IMR-90 (cell line): ENCODE results near the gene CNOT2. TPM values are rescaled to one million over a fixed set of nuclear protein-coding genes. Genes with fewer than 3 reads are reported as not detected.

Experiments used
- ATAC-seq: fragments of 200-7000 bp; cut with Tn5 transposase; 2 replicates; pipeline ENCODE4 v1.9.1; 2020; ENCODE audit warnings: low read depth, mild to moderate bottlenecking, moderate library complexity
- BruUV-seq: library from RNA; stranded (reverse); fragments of 400-500 nt; replicated peaks from 2 replicates; lab custom pipeline; 2021; lab: Mats Ljungman, UMichigan
- CTCF ChIA-PET: fragments of 300-600 bp; formaldehyde crosslinking; extraction: SDS; loops from one replicate; lab custom pipeline; 2021; ENCODE audit warnings: antibody characterized with exemption; lab: Yijun Ruan, JAX
- POLR2A ChIA-PET: fragments of 300-600 bp; sonication (Branson Sonifier 250); formaldehyde crosslinking; loops from one replicate; lab custom pipeline; 2022; ENCODE audit warnings: antibody characterized with exemption; ENCODE audit not compliant: unreplicated experiment; lab: Charles Lee
- DNase-seq: peaks from one replicate; pipeline ENCODE4 v3.0.0; 2013
- H2AFZ ChIP-seq: replicated peaks from 2 replicates; pipeline ENCODE3; 2013; ENCODE audit warnings: low read length, mild to moderate bottlenecking; ENCODE audit not compliant: poor library complexity
- H2AK5ac ChIP-seq: 2 replicates; pipeline ENCODE4 v1.6.1; 2013; ENCODE audit warnings: low read depth, low read length, inconsistent platforms
- H2AK9ac ChIP-seq: replicated peaks from 2 replicates; pipeline ENCODE3; 2013; ENCODE audit warnings: mild to moderate bottlenecking, low read depth, low read length, moderate library complexity; ENCODE audit not compliant: poor library complexity
- H2BK120ac ChIP-seq: 2 replicates; pipeline ENCODE4 v1.6.1; 2013; ENCODE audit warnings: low read depth, low read length, inconsistent platforms
- H2BK15ac ChIP-seq: 3 replicates; pipeline ENCODE4 v1.6.1; 2013; ENCODE audit warnings: low read depth, low read length, inconsistent platforms
- H2BK20ac ChIP-seq: 2 replicates; pipeline ENCODE4 v1.6.1; 2013; ENCODE audit warnings: low read depth, mild to moderate bottlenecking, inconsistent platforms, low read length, moderate library complexity
- H2BK5ac ChIP-seq: 2 replicates; pipeline ENCODE4 v1.6.1; 2013; ENCODE audit warnings: mild to moderate bottlenecking, low read depth, low read length, inconsistent platforms; ENCODE audit not compliant: poor library complexity, severe bottlenecking
- H3K14ac ChIP-seq: replicated peaks from 2 replicates; pipeline ENCODE4 v1.6.1; 2013; ENCODE audit warnings: low read depth, low read length, inconsistent platforms
- H3K18ac ChIP-seq: 2 replicates; pipeline ENCODE4 v1.6.1; 2013; ENCODE audit warnings: low read depth, low read length, control low read depth
- H3K23ac ChIP-seq: 2 replicates; pipeline ENCODE4 v1.6.1; 2013; ENCODE audit warnings: low read depth, low read length, inconsistent platforms
- H3K27ac ChIP-seq: 2 replicates; pipeline ENCODE4 v1.5.1; 2013; ENCODE audit warnings: mild to moderate bottlenecking, control low read depth, low read length; ENCODE audit not compliant: insufficient read depth
- H3K27me3 ChIP-seq: 2 replicates; pipeline ENCODE4 v1.6.1; 2013; ENCODE audit warnings: low read length; ENCODE audit not compliant: control insufficient read depth, insufficient read depth
- H3K36me3 ChIP-seq: 2 replicates; pipeline ENCODE4 v1.6.1; 2013; ENCODE audit warnings: low read length, mixed read lengths; ENCODE audit not compliant: control insufficient read depth, insufficient read depth
- H3K4ac ChIP-seq: 2 replicates; pipeline ENCODE4 v1.6.1; 2013; ENCODE audit warnings: low read depth, low read length, inconsistent platforms
- H3K4me1 ChIP-seq: 2 replicates; pipeline ENCODE4 v1.6.1; 2013; ENCODE audit warnings: low read length, mixed read lengths; ENCODE audit not compliant: control insufficient read depth, insufficient read depth
- H3K4me2 ChIP-seq: 2 replicates; pipeline ENCODE4 v1.6.1; 2013; ENCODE audit warnings: low read depth, mild to moderate bottlenecking, control low read depth, low read length, moderate library complexity
- H3K4me3 ChIP-seq: 2 replicates; pipeline ENCODE4 v1.5.1; 2013; ENCODE audit warnings: low read depth, mild to moderate bottlenecking, control low read depth, low read length, moderate library complexity; ENCODE audit not compliant: insufficient read depth
- H3K56ac ChIP-seq: 2 replicates; pipeline ENCODE4 v1.6.1; 2013; ENCODE audit warnings: low read length, inconsistent platforms; ENCODE audit not compliant: insufficient read depth; ENCODE audit errors: extremely low read depth
- H3K79me1 ChIP-seq, 2 experiments: 2 replicates each; pipeline ENCODE4 v1.6.1; 2013; ENCODE audit warnings: low read length in 2 of 2, inconsistent platforms in 1 of 2, low read depth in 1 of 2
- H3K9ac ChIP-seq: 2 replicates; pipeline ENCODE4 v1.6.1; 2013; ENCODE audit warnings: low read depth, low read length, control low read depth
- H3K9me1 ChIP-seq: 2 replicates; pipeline ENCODE4 v1.6.1; 2013; ENCODE audit warnings: low read length, inconsistent platforms; ENCODE audit not compliant: insufficient read depth
- H3K9me3 ChIP-seq: 2 replicates; pipeline ENCODE4 v1.6.1; 2013; ENCODE audit warnings: low read length; ENCODE audit not compliant: control insufficient read depth, insufficient read depth
- H4K20me1 ChIP-seq: 2 replicates; pipeline ENCODE4 v1.6.1; 2013; ENCODE audit warnings: low read length, inconsistent platforms; ENCODE audit not compliant: insufficient read depth
- H4K5ac ChIP-seq: 2 replicates; pipeline ENCODE4 v1.6.1; 2013; ENCODE audit warnings: mild to moderate bottlenecking, low read depth, low read length, control low read depth
- H4K8ac ChIP-seq, 2 experiments: 2 replicates each; pipeline ENCODE4 v1.6.1; 2013; ENCODE audit warnings: low read depth in 2 of 2, low read length in 2 of 2, control low read depth in 1 of 2, inconsistent platforms in 1 of 2
- H4K91ac ChIP-seq: 2 replicates; pipeline ENCODE4 v1.6.1; 2013; ENCODE audit warnings: low read depth, low read length, inconsistent platforms; ENCODE audit not compliant: insufficient read depth
- BHLHE40 ChIP-seq: fragments of 150-350 bp; IDR thresholded peaks from 2 replicates; pipeline ENCODE4 v1.6.1; 2016; ENCODE audit warnings: mild to moderate bottlenecking, low read depth, low read length
- CEBPB ChIP-seq: IDR thresholded peaks from 2 replicates; pipeline ENCODE4 v1.6.1; 2012; ENCODE audit warnings: low read depth, low read length, improper control_type of control experiment
- CHD1 ChIP-seq: IDR thresholded peaks from 2 replicates; pipeline ENCODE4 v1.6.1; 2012; ENCODE audit warnings: low read depth, low read length, improper control_type of control experiment
- ELK1 ChIP-seq: fragments of 150-350 bp; IDR thresholded peaks from 2 replicates; pipeline ENCODE4 v1.6.1; 2016; ENCODE audit warnings: low read depth, mild to moderate bottlenecking, low read length, moderate library complexity, borderline replicate concordance
- FOS ChIP-seq: fragments of 150-350 bp; IDR thresholded peaks from 2 replicates; pipeline ENCODE4 v1.6.1; 2016; ENCODE audit warnings: low read depth, low read length
- MAFK ChIP-seq: IDR thresholded peaks from 2 replicates; pipeline ENCODE4 v1.6.1; 2012; ENCODE audit warnings: low read depth, low read length, improper control_type of control experiment
- MAZ ChIP-seq: IDR thresholded peaks from 2 replicates; pipeline ENCODE4 v1.6.1; 2012; ENCODE audit warnings: low read depth, mild to moderate bottlenecking, low read length, improper control_type of control experiment, moderate library complexity, borderline replicate concordance
- POLR2A ChIP-seq: IDR thresholded peaks from 2 replicates; pipeline ENCODE4 v1.6.1; 2012; ENCODE audit warnings: mild to moderate bottlenecking, low read depth, low read length
- RAD21 ChIP-seq: IDR thresholded peaks from 2 replicates; pipeline ENCODE4 v1.6.1; 2012; ENCODE audit warnings: low read length, improper control_type of control experiment
- RCOR1 ChIP-seq: IDR thresholded peaks from 2 replicates; pipeline ENCODE4 v1.6.1; 2012; ENCODE audit warnings: mild to moderate bottlenecking, low read length, improper control_type of control experiment; ENCODE audit not compliant: insufficient replicate concordance
- RFX5 ChIP-seq: IDR thresholded peaks from 2 replicates; pipeline ENCODE4 v1.8.0; 2012; ENCODE audit warnings: low read depth, mild to moderate bottlenecking, low read length, moderate library complexity
- SMC3 ChIP-seq: fragments of 150-350 bp; IDR thresholded peaks from 2 replicates; pipeline ENCODE4 v1.6.1; 2016; ENCODE audit warnings: low read depth, mild to moderate bottlenecking, antibody characterized with exemption, low read length, moderate library complexity
- WGBS, 2 experiments: methylation state at CpG; one replicate each; pipeline versions ENCODE4 v1.1.5 to v1.1.7; 2013; ENCODE audit warnings: missing lambda C conversion rate in 2 of 2; ENCODE audit not compliant: insufficient read length in 1 of 2; ENCODE audit errors: extremely low coverage in 2 of 2; 5-methylcytosine and 5-hydroxymethylcytosine counted together
- dilution Hi-C: fragments of 300-500 bp; cut with HindIII; formaldehyde crosslinking; loops from one replicate; pipeline ENCODE4 v1.14.3; 2018; ENCODE audit warnings: low sequenced_read_pairs; ENCODE audit not compliant: unreplicated experiment
- in situ Hi-C: fragments of 300-500 bp; cut with MboI; formaldehyde crosslinking; loops from 3 replicates; pipeline ENCODE4 v1.14.3; 2019; ENCODE audit warnings: low sequenced_read_pairs, inconsistent platforms, mixed read lengths
- intact Hi-C: fragments of 100-400 bp; cut with micrococcal nuclease; formaldehyde crosslinking; loops from 2 replicates; pipeline ENCODE4 v1.10.0; 2022
- polyA plus RNA-seq, 3 experiments: library from polyadenylated mRNA; depleted of rRNA; stranded (reverse); fragments of >200 nt; gene quantifications; 2 replicates each; pipeline ENCODE4 v1.2.3, GENCODE V29; 2012; ENCODE audit warnings: low replicate concordance in 1 of 3
- total RNA-seq: library from RNA; depleted of rRNA; stranded (reverse); fragments of >200 nt; gene quantifications from 2 replicates; pipeline ENCODE4 v1.2.3, GENCODE V29; 2012
- TF ChIP-seq, protein P1 (sequence below): conservative IDR thresholded peaks from 2 replicates; pipeline ENCODE4 v1.5.1; 2012; ENCODE audit warnings: mild to moderate bottlenecking, low read depth, low read length, improper control_type of control experiment

Gene CNOT2
- total and polyA plus RNA-seq, 2 of the 4 experiments (the other 2 are of a cell fraction) = 63.4 to 159 TPM

- no peak overlapping the region for H2BK120ac ChIP-seq
- H3K4me2 ChIP-seq = peak overlapping the region; percentile 66; the same call in 1 of the 2 replicates
- BruUV-seq = no TSS peak
- H4K20me1 ChIP-seq = no peaks in the 10 kb centered on the region
- peak overlapping the region; percentile 85; the same call in 1 of the 2 replicates for H3K4me3 ChIP-seq
- no peaks in the 10 kb centered on the region for H3K9me3 ChIP-seq
- no peak overlapping the region for H4K91ac ChIP-seq
- H3K18ac ChIP-seq = no peak overlapping the region
- CTCF ChIA-PET = no interaction called here
- no peak overlapping the region for H2BK20ac ChIP-seq
- peaks cover 3% of the 10 kb centered on the region; the same call in 1 of the 2 replicates for H3K4me1 ChIP-seq
- no peak overlapping the region for H2BK5ac ChIP-seq
- peak overlapping the region; percentile 85 for H2AFZ ChIP-seq
- in situ Hi-C loops (no loop called here), intact Hi-C loops (loop anchor here (5.0 kb wide), 2 partner anchors 378 to 468 kb away; no protein-coding TSS in a partner anchor), dilution Hi-C loops (no loop called here)
- no peak overlapping the region for H4K8ac ChIP-seq
- H3K9ac ChIP-seq = no peak overlapping the region
- H2AK5ac ChIP-seq = no peak overlapping the region
- 40% methylated on average over 4 of the region's 16 CpGs; no CpG with 5 or more reads in 1 of the 2 experiments for WGBS, 2 experiments
- no peak for ATAC-seq
- POLR2A ChIA-PET = no interaction called here
- H3K27me3 ChIP-seq = peaks cover 15% of the 10 kb centered on the region; the same call in 1 of the 2 replicates
- no peak overlapping the region for H4K5ac ChIP-seq
- no peak overlapping the region for H3K27ac ChIP-seq
- no peak overlapping the region for H2BK15ac ChIP-seq
- H3K79me1 ChIP-seq = no peaks in the 10 kb centered on the region
- H3K14ac ChIP-seq = no peak overlapping the region
- H3K4ac ChIP-seq = no peak overlapping the region
- no peak for DNase-seq
- H3K36me3 ChIP-seq = no peaks in the 10 kb centered on the region
- H3K9me1 ChIP-seq = no peaks in the 10 kb centered on the region
- TF ChIP-seq MAFK (no peak), SMC3 (no peak), MAZ (no peak), CEBPB (no peak), FOS (no peak), POLR2A (no peak), RAD21 (no peak), ELK1 (no peak), RFX5 (no peak), CHD1 (no peak), RCOR1 (no peak), BHLHE40 (no peak)
- TF ChIP-seq, protein P1, sequence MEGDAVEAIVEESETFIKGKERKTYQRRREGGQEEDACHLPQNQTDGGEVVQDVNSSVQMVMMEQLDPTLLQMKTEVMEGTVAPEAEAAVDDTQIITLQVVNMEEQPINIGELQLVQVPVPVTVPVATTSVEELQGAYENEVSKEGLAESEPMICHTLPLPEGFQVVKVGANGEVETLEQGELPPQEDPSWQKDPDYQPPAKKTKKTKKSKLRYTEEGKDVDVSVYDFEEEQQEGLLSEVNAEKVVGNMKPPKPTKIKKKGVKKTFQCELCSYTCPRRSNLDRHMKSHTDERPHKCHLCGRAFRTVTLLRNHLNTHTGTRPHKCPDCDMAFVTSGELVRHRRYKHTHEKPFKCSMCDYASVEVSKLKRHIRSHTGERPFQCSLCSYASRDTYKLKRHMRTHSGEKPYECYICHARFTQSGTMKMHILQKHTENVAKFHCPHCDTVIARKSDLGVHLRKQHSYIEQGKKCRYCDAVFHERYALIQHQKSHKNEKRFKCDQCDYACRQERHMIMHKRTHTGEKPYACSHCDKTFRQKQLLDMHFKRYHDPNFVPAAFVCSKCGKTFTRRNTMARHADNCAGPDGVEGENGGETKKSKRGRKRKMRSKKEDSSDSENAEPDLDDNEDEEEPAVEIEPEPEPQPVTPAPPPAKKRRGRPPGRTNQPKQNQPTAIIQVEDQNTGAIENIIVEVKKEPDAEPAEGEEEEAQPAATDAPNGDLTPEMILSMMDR = no peak
- H3K56ac ChIP-seq = no peak overlapping the region
- no peak overlapping the region for H3K23ac ChIP-seq
- H2AK9ac ChIP-seq = no peak overlapping the region
These were observed 121.6 kb downstream of the CNOT2 start for GRCh38 chr12:70364695-70365397.
